Adrenal gland (tissue), 12 donors: ENCODE data around the gene MTARC2. TPM values are rescaled to one million over a fixed set of nuclear protein-coding genes. Genes with fewer than 3 reads are reported as not detected.
"Not testable (repeated sequence)": the region's sequence is repeated elsewhere in the genome, so short reads cannot be mapped to it uniquely, and the experiment has no call there.

Source experiments
- DNase-seq, 7 donors: peaks; one replicate each; pipeline ENCODE4 v3.0.0-alpha.2; 2019 to 2020
- H3K27ac ChIP-seq, 5 donors: fragments of 200-600 bp; sonication (generic) in 4 of 5; 1 replicate in 3 of 5; 2 replicates in 2 of 5; pipeline versions ENCODE4 v1.5.1 to v1.8.0; 2016 to 2020; ENCODE audit warnings: mild to moderate bottlenecking in 1 of 5
- H3K27me3 ChIP-seq: fragments of 200-600 bp; 2 replicates; pipeline ENCODE4 v1.8.0; 2021
- H3K36me3 ChIP-seq, 2 donors: fragments of 200-600 bp; replicated peaks in 1 of 2; 1 replicate in 1 of 2; 2 replicates in 1 of 2; pipeline versions ENCODE4 v1.5.1 to v1.8.0; 2018 to 2022
- H3K4me1 ChIP-seq, 2 donors: fragments of 200-600 bp; replicated peaks in 1 of 2; 1 replicate in 1 of 2; 2 replicates in 1 of 2; pipeline versions ENCODE4 v1.5.1 to v1.8.0; 2018 to 2021
- H3K4me3 ChIP-seq, 4 donors: fragments of 200-600 bp; sonication (generic) in 3 of 4; one replicate each; pipeline ENCODE4 v1.5.1; 2016 to 2018
- H3K9me3 ChIP-seq, 3 donors: fragments of 200-600 bp; sonication (generic) in 1 of 3; replicated peaks in 1 of 3; 1 replicate in 2 of 3; 2 replicates in 1 of 3; pipeline versions ENCODE4 v1.5.1 to v1.8.0; 2016 to 2021
- CTCF ChIP-seq, 6 experiments: fragments of 450-650 bp in 4 of 6; fragments of 200-600 bp in 2 of 6; sonication (generic) in 1 of 6; IDR thresholded peaks; 1 replicate in 5 of 6; 2 replicates in 1 of 6; pipeline versions ENCODE4 v1.5.1 to v1.8.0; 2016 to 2021; ENCODE audit warnings: antibody characterized with exemption in 6 of 6, mild to moderate bottlenecking in 2 of 6, moderate library complexity in 1 of 6
- POLR2A ChIP-seq, 2 donors: fragments of 450-650 bp; IDR thresholded peaks; one replicate each; pipeline ENCODE4 v1.6.1; 2017; ENCODE audit warnings: antibody characterized with exemption in 2 of 2, mild to moderate bottlenecking in 2 of 2, moderate library complexity in 1 of 2
- WGBS, 4 donors: extraction: QIAGEN DNeasy Blood & Tissue Kit in 2 of 4; methylation state at CpG; one replicate each; pipeline versions ENCODE4 v1.1.5 to v1.1.7; 2013 to 2017; 5-methylcytosine and 5-hydroxymethylcytosine counted together
- intact Hi-C, 2 donors: fragments of 100-400 bp; cut with DNase I; formaldehyde crosslinking; loops; one replicate each; pipeline versions ENCODE4 v1.14.1 to v1.15.0; 2022 to 2023
- polyA plus RNA-seq, 3 donors: library from polyadenylated mRNA; stranded (reverse); fragments of 200-250 nt in 2 of 3; fragments of 350-450 nt in 1 of 3; fragmentation: Illumina TruSeq in 1 of 3; extraction: RNeasy Lipid Tissue Mini Kit (QIAGEN cat#74804) in 1 of 3; gene quantifications; one replicate each; pipeline ENCODE4 v1.2.3, GENCODE V29; 2013 to 2014
- total RNA-seq, 9 donors: library from RNA; depleted of rRNA in 4 of 9; stranded (reverse); fragments of >200 nt in 4 of 9; fragments of 120-200 nt in 1 of 9; fragmentation: NEBNext Ultra II Directional in 1 of 9; extraction: Animal tissue kit (Norgen Biotek cat#: 25700) in 1 of 9; gene quantifications; one replicate each; pipeline versions ENCODE4 v1.1.0 to v1.2.4, GENCODE V29; 2013 to 2023
- donor health status: healthy with polysubstance abuse.
- donor health status: Bipolar disorder and iron deficiency.
- donor health status: DM: yes; HTN: yes; CAD: no.
- donor health status: DM: no; HTN: no; CAD: no.
- donor health status: DM: no; HTN: no; CAD: no.
- donor health status: DM: yes; HTN: yes; CAD: no.

Gene MTARC2
- total and polyA plus RNA-seq, 12 donors, result 13.7 to 48.6 (median 29.8) TPM

GRCh38 chr1:220734571-220735326 lies 13.4 kb upstream of the MTARC2 start:
- H3K4me3 ChIP-seq, result no peak overlapping the region
- TF ChIP-seq CTCF (IDR thresholded peaks at IDR 0.05) (no peak), POLR2A (IDR thresholded peaks at IDR 0.05) (no peak)
- intact Hi-C loops, result loop anchor here in 1 of 2 donors (5.0 kb wide), 1 partner anchor 42 kb away; the partner anchor contains the start of gene C1orf115
- DNase-seq, result no peak
- no peaks in the 10 kb centered on the region for H3K9me3 ChIP-seq
- peaks cover 0 to 14% of the 10 kb centered on the region in 2 donors for H3K4me1 ChIP-seq
- H3K27ac ChIP-seq, result no peak overlapping the region
- no peaks in the 10 kb centered on the region for H3K36me3 ChIP-seq
- 76 to 87% (median 82%) methylated on average over 11 of the region's 11 CpGs for WGBS, 4 donors
- H3K27me3 ChIP-seq, result no peaks in the 10 kb centered on the region

- H3K27ac ChIP-seq, H3K9me3 ChIP-seq, H3K4me3 ChIP-seq, DNase-seq, H3K36me3 ChIP-seq, H3K27me3 ChIP-seq, intact Hi-C loops: not testable (repeated sequence)
- 93 to 97% (median 96%) methylated on average over 7 of the region's 7 CpGs for WGBS, 4 donors
- H3K4me1 ChIP-seq, result peaks cover 0 to 14% of the 10 kb centered on the region in 2 donors
These were observed 11.8 kb upstream of the MTARC2 start for GRCh38 chr1:220736283-220736682.

- Histone ChIP-seq H3K27me3 (no peaks in the 10 kb centered on the region), H3K4me3 (no peak overlapping the region), H3K27ac (no peak overlapping the region), H3K36me3 (no peaks in the 10 kb centered on the region), H3K4me1 (no peaks in the 10 kb centered on the region), H3K9me3 (no peaks in the 10 kb centered on the region)
- 55 to 72% (median 61%) methylated on average over 2 of the region's 2 CpGs for WGBS, 4 donors
- intact Hi-C loops, result no loop called here
- no peak for DNase-seq
- TF ChIP-seq POLR2A (IDR thresholded peaks at IDR 0.05), result no peak
- no peak for TF ChIP-seq CTCF (IDR thresholded peaks at IDR 0.05)
These were observed 6.8 kb upstream of the MTARC2 start for GRCh38 chr1:220741349-220741748.

- Histone ChIP-seq H3K27ac (no peak overlapping the region), H3K9me3 (no peaks in the 10 kb centered on the region), H3K4me1 (no peaks in the 10 kb centered on the region), H3K27me3 (no peaks in the 10 kb centered on the region), H3K36me3 (no peaks in the 10 kb centered on the region), H3K4me3 (no peak overlapping the region)
- no peak for TF ChIP-seq CTCF (IDR thresholded peaks at IDR 0.05)
- TF ChIP-seq POLR2A (IDR thresholded peaks at IDR 0.05), result no peak
- no peak for DNase-seq
- intact Hi-C loops, result no loop called here
- 89 to 100% (median 95%) methylated on average over 1 of the region's 1 CpG; no CpG with 5 or more reads in 1 of the 4 donors for WGBS, 4 donors
These were observed 6.3 kb upstream of the MTARC2 start for GRCh38 chr1:220741825-220742224.

GRCh38 chr1:220742520-220742919 lies 5.6 kb upstream of the MTARC2 start:
- H3K4me1 ChIP-seq, result peaks cover 0 to 3% of the 10 kb centered on the region in 2 donors
- H3K27me3 ChIP-seq, result no peaks in the 10 kb centered on the region
- intact Hi-C loops, result no loop called here
- TF ChIP-seq CTCF (IDR thresholded peaks at IDR 0.05) (no peak), POLR2A (IDR thresholded peaks at IDR 0.05) (no peak)
- H3K36me3 ChIP-seq, result no peaks in the 10 kb centered on the region
- no peaks in the 10 kb centered on the region for H3K9me3 ChIP-seq
- no peak overlapping the region for H3K4me3 ChIP-seq
- WGBS, 4 donors, result 81 to 95% (median 87%) methylated on average over 2 to 3 of the region's 3 CpGs
- no peak for DNase-seq
- H3K27ac ChIP-seq, result no peak overlapping the region
